ENCODE data around the gene DET1. TPM values are rescaled to one million over a fixed set of nuclear protein-coding genes. Genes with fewer than 3 reads are reported as not detected.
"Not testable (repeated sequence)": the region's sequence is repeated elsewhere in the genome, so short reads cannot be mapped to it uniquely, and the experiment has no call there.

The DET1 gene
- total RNA-seq, 1 donor from 2014 or later = 4.1 TPM

- H3K27me3 Mint-ChIP-seq (ENCODE audit: low read depth) = no peaks in the 10 kb centered on the region
- no peaks in the 10 kb centered on the region for H3K9me3 Mint-ChIP-seq (ENCODE audit: low read depth)
- no peak for DNase-seq (ENCODE audit: low spot score)
- H3K27ac Mint-ChIP-seq (ENCODE audit: unreplicated experiment) = no peak overlapping the region
- TF ChIP-seq CTCF (IDR thresholded peaks at IDR 0.05) = no peak
- no peak overlapping the region for H3K4me3 Mint-ChIP-seq (ENCODE audit: unreplicated experiment)
- peaks cover 12% of the 10 kb centered on the region for H3K4me1 Mint-ChIP-seq (ENCODE audit: low read depth)
- H3K36me3 Mint-ChIP-seq (ENCODE audit: low read depth) = no peaks in the 10 kb centered on the region
Observed at GRCh38 chr15:88543065-88543776, 3.3 kb downstream of the DET1 start.

DNA sequence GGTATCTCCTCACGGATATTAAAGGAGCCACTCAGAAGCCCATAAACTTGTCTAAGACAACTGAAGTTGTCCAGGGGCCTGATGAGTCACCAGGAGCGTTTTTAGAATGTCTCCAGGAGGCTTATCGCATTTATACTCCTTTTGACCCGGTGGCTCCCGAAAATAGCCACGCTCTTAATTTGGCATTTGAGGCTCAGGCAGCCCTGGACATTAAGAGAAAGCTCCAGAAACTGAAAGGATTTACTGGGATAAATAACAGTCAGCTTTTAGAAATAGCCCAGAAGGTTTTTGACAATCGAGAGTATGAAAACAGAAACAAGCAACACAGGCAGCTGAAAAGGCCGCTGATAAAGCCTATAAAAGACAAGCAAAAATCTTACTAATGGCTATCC, 4.1 kb downstream of the DET1 start:
- H3K4me3 Mint-ChIP-seq (ENCODE audit: unreplicated experiment) = no peak overlapping the region
- peaks cover 12% of the 10 kb centered on the region for H3K4me1 Mint-ChIP-seq (ENCODE audit: low read depth)
- TF ChIP-seq CTCF (IDR thresholded peaks at IDR 0.05) = no peak
- no peaks in the 10 kb centered on the region for H3K9me3 Mint-ChIP-seq (ENCODE audit: low read depth)
- H3K27ac Mint-ChIP-seq (ENCODE audit: unreplicated experiment) = no peak overlapping the region
- DNase-seq (ENCODE audit: low spot score) = no peak
- no peaks in the 10 kb centered on the region for H3K36me3 Mint-ChIP-seq (ENCODE audit: low read depth)
- H3K27me3 Mint-ChIP-seq (ENCODE audit: low read depth) = no peaks in the 10 kb centered on the region

GRCh38 chr15:88541709-88542341, 4.7 kb downstream of the DET1 start:
- no peak for DNase-seq (ENCODE audit: low spot score)
- Mint-ChIP-seq H3K36me3 (ENCODE audit: low read depth) (no peaks in the 10 kb centered on the region), H3K27ac (ENCODE audit: unreplicated experiment) (no peak overlapping the region), H3K27me3 (ENCODE audit: low read depth) (no peaks in the 10 kb centered on the region), H3K4me1 (ENCODE audit: low read depth) (peaks cover 8% of the 10 kb centered on the region), H3K9me3 (ENCODE audit: low read depth) (no peaks in the 10 kb centered on the region), H3K4me3 (ENCODE audit: unreplicated experiment) (no peak overlapping the region)
- TF ChIP-seq CTCF (IDR thresholded peaks at IDR 0.05) = no peak

- not testable (repeated sequence) for DNase-seq (ENCODE audit: low spot score); H3K9me3 Mint-ChIP-seq (ENCODE audit: low read depth); H3K27me3 Mint-ChIP-seq (ENCODE audit: low read depth); H3K4me1 Mint-ChIP-seq (ENCODE audit: low read depth); H3K4me3 Mint-ChIP-seq (ENCODE audit: unreplicated experiment); H3K27ac Mint-ChIP-seq (ENCODE audit: unreplicated experiment); H3K36me3 Mint-ChIP-seq (ENCODE audit: low read depth)
Observed at GRCh38 chr15:88541111-88541510, 5.4 kb downstream of the DET1 start.

DNA sequence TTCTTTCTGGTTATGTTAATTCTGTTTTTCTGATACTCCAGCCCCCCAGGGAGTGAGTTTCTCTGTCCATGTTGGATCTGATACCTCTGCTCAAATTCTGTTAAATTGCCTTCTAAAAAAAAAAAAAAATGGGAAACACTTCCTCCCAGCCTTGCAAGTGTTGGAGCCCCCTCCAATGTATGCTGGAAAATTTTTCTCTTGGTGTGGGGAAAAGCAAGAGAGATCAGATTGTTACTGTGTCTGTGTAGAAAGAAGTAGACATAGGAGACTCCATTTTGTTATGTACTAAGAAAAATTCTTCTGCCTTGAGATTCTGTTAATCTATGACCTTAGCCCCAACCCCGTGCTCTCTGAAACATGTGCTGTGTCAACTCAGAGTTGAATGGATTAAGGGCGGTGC, 6.1 kb downstream of the DET1 start:
- H3K9me3 Mint-ChIP-seq (ENCODE audit: low read depth); H3K4me1 Mint-ChIP-seq (ENCODE audit: low read depth); H3K4me3 Mint-ChIP-seq (ENCODE audit: unreplicated experiment); H3K27ac Mint-ChIP-seq (ENCODE audit: unreplicated experiment); H3K36me3 Mint-ChIP-seq (ENCODE audit: low read depth); H3K27me3 Mint-ChIP-seq (ENCODE audit: low read depth); DNase-seq (ENCODE audit: low spot score): not testable (repeated sequence)

GRCh38 chr15:88539441-88539840, 7.0 kb downstream of the DET1 start:
- no peaks in the 10 kb centered on the region for H3K27me3 Mint-ChIP-seq (ENCODE audit: low read depth)
- H3K36me3 Mint-ChIP-seq (ENCODE audit: low read depth) = no peaks in the 10 kb centered on the region
- H3K27ac Mint-ChIP-seq (ENCODE audit: unreplicated experiment) = no peak overlapping the region
- H3K4me3 Mint-ChIP-seq (ENCODE audit: unreplicated experiment) = no peak overlapping the region
- H3K4me1 Mint-ChIP-seq (ENCODE audit: low read depth) = no peaks in the 10 kb centered on the region
- no peak for DNase-seq (ENCODE audit: low spot score)
- peaks cover 3% of the 10 kb centered on the region for H3K9me3 Mint-ChIP-seq (ENCODE audit: low read depth)
- no peak for TF ChIP-seq CTCF (IDR thresholded peaks at IDR 0.05)

Measured in chondrocyte (in vitro differentiated cells).